Left ventricle myocardium inferior (tissue), 1 donor: Measurements from ENCODE around the gene KDM4C. TPM values are rescaled to one million over a fixed set of nuclear protein-coding genes. Genes with fewer than 3 reads are reported as not detected.

Source experiments
- DNase-seq: peaks from one replicate; pipeline ENCODE4 v3.0.0-alpha.2; 2020
- H3K27ac ChIP-seq: fragments of 200-600 bp; replicated peaks from 2 replicates; pipeline ENCODE4 v1.8.0; 2021
- H3K27me3 ChIP-seq: fragments of 200-600 bp; 2 replicates; pipeline ENCODE4 v1.8.0; 2021; ENCODE audit warnings: low read depth
- H3K36me3 ChIP-seq: fragments of 200-600 bp; 2 replicates; pipeline ENCODE4 v1.8.0; 2021
- H3K4me1 ChIP-seq: fragments of 200-600 bp; 2 replicates; pipeline ENCODE4 v1.8.0; 2021
- H3K4me3 ChIP-seq: fragments of 200-600 bp; 2 replicates; pipeline ENCODE4 v1.8.0; 2021; ENCODE audit warnings: mild to moderate bottlenecking, moderate library complexity
- H3K9me3 ChIP-seq: fragments of 200-600 bp; replicated peaks from 2 replicates; pipeline ENCODE4 v1.8.0; 2021
- CTCF ChIP-seq: fragments of 200-600 bp; IDR thresholded peaks from 2 replicates; pipeline ENCODE4 v1.8.0; 2021; ENCODE audit warnings: antibody characterized with exemption, mild to moderate bottlenecking, borderline replicate concordance
- intact Hi-C: fragments of 100-400 bp; cut with micrococcal nuclease; formaldehyde crosslinking; loops from one replicate; pipeline ENCODE4 v1.11.0; 2022
- total RNA-seq: library from RNA; stranded (reverse); fragmentation: NEBNext Ultra II Directional; extraction: Animal tissue kit (Norgen Biotek cat#: 25700); gene quantifications from one replicate; pipeline ENCODE4 v1.2.1, GENCODE V29; 2021
- donor health status: DM: no; HTN: yes; CAD: no; lungs with severe emphysema.

The KDM4C gene
- total RNA-seq, 1 donor from 2014 or later: 14.1 TPM

GRCh38 chr9:6965566-6965965, 207.8 kb downstream of the KDM4C start:
- Histone ChIP-seq H3K27ac (no peak overlapping the region), H3K36me3 (no peaks in the 10 kb centered on the region), H3K9me3 (no peaks in the 10 kb centered on the region), H3K4me3 (no peak overlapping the region), H3K4me1 (no peaks in the 10 kb centered on the region), H3K27me3 (no peaks in the 10 kb centered on the region)
- no peak for TF ChIP-seq CTCF
- no peak for DNase-seq
- intact Hi-C loops: no loop called here

DNA sequence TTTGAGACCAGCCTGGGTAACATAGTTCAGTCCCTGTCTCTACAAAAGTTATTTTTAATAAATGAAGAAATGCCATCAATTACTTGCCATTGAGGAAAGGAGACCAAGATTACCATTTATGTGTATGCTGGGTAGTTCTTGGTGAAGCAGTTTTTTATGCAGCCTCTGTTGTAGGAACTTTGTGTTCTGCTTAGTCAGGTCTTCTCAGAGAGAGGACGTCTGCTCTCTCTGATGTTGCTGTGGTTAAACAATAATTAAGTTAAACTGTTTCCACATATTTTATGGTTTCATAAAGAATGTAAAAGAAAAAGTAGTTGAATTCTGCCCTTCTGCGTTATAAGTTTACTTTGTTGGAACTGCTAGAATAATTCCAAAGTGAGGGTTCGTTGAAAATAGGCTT, 210.5 kb downstream of the KDM4C start:
- no peaks in the 10 kb centered on the region for H3K9me3 ChIP-seq
- no peak overlapping the region for H3K27ac ChIP-seq
- intact Hi-C loops: no loop called here
- no peak for DNase-seq
- H3K36me3 ChIP-seq: no peaks in the 10 kb centered on the region
- no peaks in the 10 kb centered on the region for H3K27me3 ChIP-seq
- H3K4me1 ChIP-seq: no peaks in the 10 kb centered on the region
- TF ChIP-seq CTCF: no peak
- H3K4me3 ChIP-seq: no peak overlapping the region

DNA sequence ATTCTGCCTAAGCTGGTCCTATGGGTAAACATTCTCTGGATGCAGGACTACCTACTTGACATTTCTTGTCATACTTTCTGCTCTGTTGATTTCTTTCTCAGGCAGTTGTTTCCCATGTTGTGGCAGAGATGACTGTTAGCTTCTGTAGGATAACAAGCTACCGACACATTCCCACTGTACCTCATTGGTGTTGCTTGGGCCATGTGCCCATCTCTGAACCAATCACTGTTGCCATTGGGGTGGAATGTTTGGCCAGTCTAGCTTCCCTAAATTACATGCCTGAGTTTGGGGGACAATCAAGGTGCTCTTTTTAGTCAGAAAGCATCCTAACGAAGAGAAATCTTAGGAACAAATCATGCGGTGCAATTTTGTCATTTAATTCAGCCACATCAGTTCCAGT, 212.0 kb downstream of the KDM4C start:
- no peak overlapping the region for H3K27ac ChIP-seq
- no peaks in the 10 kb centered on the region for H3K36me3 ChIP-seq
- no peak overlapping the region for H3K4me3 ChIP-seq
- no peaks in the 10 kb centered on the region for H3K27me3 ChIP-seq
- H3K9me3 ChIP-seq: no peaks in the 10 kb centered on the region
- H3K4me1 ChIP-seq: no peaks in the 10 kb centered on the region
- intact Hi-C loops: no loop called here
- no peak for TF ChIP-seq CTCF
- DNase-seq: no peak

DNA sequence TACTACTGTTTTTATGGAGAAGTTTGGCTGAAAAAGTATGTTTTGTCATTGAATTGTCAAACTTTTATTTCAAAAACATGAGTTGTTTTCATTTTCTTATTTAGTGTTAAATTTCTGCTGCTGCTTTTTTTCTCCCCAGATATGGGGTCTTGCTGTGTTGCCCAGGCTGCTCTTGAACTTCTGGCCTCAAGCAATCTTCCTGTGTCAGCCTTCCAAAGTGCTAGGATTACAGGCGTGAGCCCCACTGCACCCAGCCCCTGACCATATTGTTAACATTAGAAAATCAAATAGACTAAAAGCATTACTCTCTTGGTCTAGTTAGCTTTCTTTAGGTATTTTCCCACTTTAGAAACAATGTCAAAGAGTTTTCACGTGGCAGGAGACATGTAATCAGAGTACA, 215.3 kb downstream of the KDM4C start:
- no peaks in the 10 kb centered on the region for H3K9me3 ChIP-seq
- H3K27ac ChIP-seq: no peak overlapping the region
- intact Hi-C loops: no loop called here
- TF ChIP-seq CTCF: no peak
- H3K4me3 ChIP-seq: no peak overlapping the region
- H3K4me1 ChIP-seq: no peaks in the 10 kb centered on the region
- no peak for DNase-seq
- H3K36me3 ChIP-seq: no peaks in the 10 kb centered on the region
- no peaks in the 10 kb centered on the region for H3K27me3 ChIP-seq

DNA sequence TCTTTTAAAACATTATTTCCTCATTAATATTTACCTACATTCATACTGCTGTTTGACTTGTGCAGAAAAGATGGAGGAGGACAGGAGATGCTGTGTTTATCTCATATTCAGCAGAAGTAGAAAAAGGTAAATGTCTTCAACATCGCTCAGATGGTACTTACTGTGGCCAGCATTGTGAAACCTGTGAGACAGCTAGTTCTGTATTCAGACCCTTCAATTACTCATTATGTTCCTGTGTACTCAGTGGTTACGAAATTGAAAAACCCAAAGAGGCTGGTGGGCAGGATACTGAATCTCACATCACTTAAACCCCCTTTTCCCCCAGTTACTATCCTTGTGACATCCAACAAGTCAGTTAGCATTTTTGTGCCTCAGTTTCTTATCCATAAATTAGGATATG, 216.0 kb downstream of the KDM4C start:
- intact Hi-C loops: no loop called here
- H3K4me1 ChIP-seq: no peaks in the 10 kb centered on the region
- no peak for TF ChIP-seq CTCF
- H3K27me3 ChIP-seq: no peaks in the 10 kb centered on the region
- H3K4me3 ChIP-seq: no peak overlapping the region
- H3K36me3 ChIP-seq: no peaks in the 10 kb centered on the region
- H3K27ac ChIP-seq: no peak overlapping the region
- no peak for DNase-seq
- no peaks in the 10 kb centered on the region for H3K9me3 ChIP-seq

GRCh38 chr9:6975198-6975597, 217.4 kb downstream of the KDM4C start:
- Histone ChIP-seq H3K27me3 (no peaks in the 10 kb centered on the region), H3K4me1 (no peaks in the 10 kb centered on the region), H3K27ac (no peak overlapping the region), H3K36me3 (no peaks in the 10 kb centered on the region), H3K4me3 (no peak overlapping the region), H3K9me3 (no peaks in the 10 kb centered on the region)
- no peak for DNase-seq
- intact Hi-C loops: no loop called here
- TF ChIP-seq CTCF: no peak
